Measurements from ENCODE around the gene MB. TPM values are rescaled to one million over a fixed set of nuclear protein-coding genes. Genes with fewer than 3 reads are reported as not detected.

The MB gene
- total RNA-seq, 2 donors from 2014 or later, result 1.4 to 2.6 TPM

- Histone ChIP-seq H3K4me3 (ENCODE audit: low read length) (no peak overlapping the region), H3K27ac (ENCODE audit: low read depth, low read length) (no peak overlapping the region), H3K36me3 (ENCODE audit: control insufficient read depth, insufficient read depth, low read length) (no peaks in the 10 kb centered on the region), H3K9ac (ENCODE audit: extremely low read depth, low read length, poor library complexity, severe bottlenecking) (no peak overlapping the region), H3K4me1 (ENCODE audit: control insufficient read depth, insufficient read depth, low read length) (no peaks in the 10 kb centered on the region), H3K27me3 (ENCODE audit: control insufficient read depth, insufficient read depth, low read length, poor library complexity, severe bottlenecking) (peaks cover 6% of the 10 kb centered on the region), H3K9me3 (ENCODE audit: control insufficient read depth, low read length) (peaks cover 5% of the 10 kb centered on the region)
- Mint-ChIP-seq H3K36me3 (ENCODE audit: low read depth) (no peaks in the 10 kb centered on the region), H3K27ac (no peak overlapping the region), H3K4me1 (peaks cover 4% of the 10 kb centered on the region), H3K9me3 (peaks cover 7% of the 10 kb centered on the region), H3K4me3 (no peak overlapping the region), H3K27me3 (ENCODE audit: insufficient read depth) (peaks cover 9% of the 10 kb centered on the region)
- no peak for DNase-seq
- WGBS, 2 experiments (ENCODE audit: insufficient coverage in 1 of 2, insufficient read length in 1 of 2), result 94 to 97% methylated on average over 5 to 7 of the region's 7 CpGs
- no peak for TF ChIP-seq CTCF (conservative IDR thresholded peaks at IDR 0.05)
Observed at GRCh38 chr22:35649026-35649553, 32.0 kb upstream of the MB start.

- Histone ChIP-seq H3K9ac (ENCODE audit: extremely low read depth, low read length, poor library complexity, severe bottlenecking) (no peak within 1 kb of the TSS), H3K36me3 (ENCODE audit: control insufficient read depth, insufficient read depth, low read length) (no peaks in the 10 kb centered on the region), H3K27me3 (ENCODE audit: control insufficient read depth, insufficient read depth, low read length, poor library complexity, severe bottlenecking) (no peaks in the 10 kb centered on the region), H3K4me1 (ENCODE audit: control insufficient read depth, insufficient read depth, low read length) (no peaks in the 10 kb centered on the region), H3K4me3 (ENCODE audit: low read length) (no peak within 1 kb of the TSS), H3K27ac (ENCODE audit: low read depth, low read length) (no peak within 1 kb of the TSS), H3K9me3 (ENCODE audit: control insufficient read depth, low read length) (peaks cover 5% of the 10 kb centered on the region)
- peaks cover 7% of the 10 kb centered on the region for H3K9me3 Mint-ChIP-seq
- peaks cover 4% of the 10 kb centered on the region for H3K4me1 Mint-ChIP-seq
- H3K4me3 Mint-ChIP-seq, result no peak within 1 kb of the TSS
- H3K27me3 Mint-ChIP-seq (ENCODE audit: insufficient read depth), result peaks cover 4% of the 10 kb centered on the region
- DNase-seq, result no peak
- no peaks in the 10 kb centered on the region for H3K36me3 Mint-ChIP-seq (ENCODE audit: low read depth)
- 72 to 76% methylated on average over 12 to 18 of the region's 18 CpGs for WGBS, 2 experiments (ENCODE audit: insufficient coverage in 1 of 2, insufficient read length in 1 of 2)
- H3K27ac Mint-ChIP-seq, result peak within 1 kb of the TSS; percentile 50
- TF ChIP-seq CTCF (conservative IDR thresholded peaks at IDR 0.05), result no peak
Observed at GRCh38 chr22:35648066-35649025, 31.2 kb upstream of the MB start, which contains the start of gene APOL6. APOL6 (plus strand) TSS chr22:35648446; CDS start chr22:35656426, 7,980 bp downstream.

- peaks cover 4% of the 10 kb centered on the region for H3K4me1 ChIP-seq (ENCODE audit: control insufficient read depth, insufficient read depth, low read length)
- no peak overlapping the region for H3K4me3 Mint-ChIP-seq
- no peak overlapping the region for H3K9ac ChIP-seq (ENCODE audit: extremely low read depth, low read length, poor library complexity, severe bottlenecking)
- WGBS, 2 experiments (ENCODE audit: insufficient coverage in 1 of 2, insufficient read length in 1 of 2), result 97% methylated on average over 4 of the region's 4 CpGs
- no peaks in the 10 kb centered on the region for H3K27me3 ChIP-seq (ENCODE audit: control insufficient read depth, insufficient read depth, low read length, poor library complexity, severe bottlenecking)
- H3K4me1 Mint-ChIP-seq, result peaks cover 17% of the 10 kb centered on the region
- H3K9me3 Mint-ChIP-seq, result no peaks in the 10 kb centered on the region
- no peaks in the 10 kb centered on the region for H3K9me3 ChIP-seq (ENCODE audit: control insufficient read depth, low read length)
- DNase-seq, result no peak
- H3K27ac ChIP-seq (ENCODE audit: low read depth, low read length), result no peak overlapping the region
- H3K4me3 ChIP-seq (ENCODE audit: low read length), result no peak overlapping the region
- no peaks in the 10 kb centered on the region for H3K36me3 Mint-ChIP-seq (ENCODE audit: low read depth)
- H3K36me3 ChIP-seq (ENCODE audit: control insufficient read depth, insufficient read depth, low read length), result no peaks in the 10 kb centered on the region
- no peak for TF ChIP-seq CTCF (conservative IDR thresholded peaks at IDR 0.05)
- peaks cover 2% of the 10 kb centered on the region for H3K27me3 Mint-ChIP-seq (ENCODE audit: insufficient read depth)
- no peak overlapping the region for H3K27ac Mint-ChIP-seq
Observed at GRCh38 chr22:35645646-35646045, 28.5 kb upstream of the MB start.

Data from endodermal cell (in vitro differentiated cells).